H1 (cell line): Measurements from ENCODE around the gene GNAI2. TPM values are rescaled to one million over a fixed set of nuclear protein-coding genes. Genes with fewer than 3 reads are reported as not detected.

Experiments used
- CTCF ChIA-PET: fragments of 300-600 bp; sonication (Branson Sonifier 250); formaldehyde crosslinking; loops from one replicate; lab custom pipeline; 2021; ENCODE audit not compliant: partially characterized antibody; lab: Charles Lee
- POLR2A ChIA-PET: fragments of 300-600 bp; sonication (Branson Sonifier 250); formaldehyde crosslinking; loops from one replicate; lab custom pipeline; 2021; ENCODE audit warnings: inconsistent platforms; ENCODE audit not compliant: partially characterized antibody; lab: Charles Lee
- DNase-seq, 2 experiments: peaks; one replicate each; pipeline versions ENCODE4 v3.0.0 to v3.0.0-alpha.2; 2010 to 2022; ENCODE audit warnings: low spot score in 2 of 2, low read depth in 1 of 2, mixed read lengths in 1 of 2
- FAIRE-seq: peaks from 2 replicates; lab custom pipeline; 2011; peaks lifted over from hg19 to GRCh38; lab: Jason Lieb, UNC
- H2AFZ ChIP-seq: 2 replicates; pipeline ENCODE4 v1.8.1; 2012; ENCODE audit warnings: low read length, inconsistent platforms
- H2AK5ac ChIP-seq: 2 replicates; pipeline ENCODE4 v1.6.1; 2013; ENCODE audit warnings: low read depth, low read length
- H2BK120ac ChIP-seq: replicated peaks from 2 replicates; pipeline ENCODE3; 2013; ENCODE audit warnings: low read depth, low read length, inconsistent platforms
- H2BK12ac ChIP-seq: 2 replicates; pipeline ENCODE4 v1.6.1; 2013; ENCODE audit warnings: low read depth, low read length
- H2BK15ac ChIP-seq: 2 replicates; pipeline ENCODE4 v1.6.1; 2013; ENCODE audit warnings: low read length
- H2BK20ac ChIP-seq: 2 replicates; pipeline ENCODE4 v1.6.1; 2013; ENCODE audit warnings: low read length
- H2BK5ac ChIP-seq: 2 replicates; pipeline ENCODE4 v1.6.1; 2013; ENCODE audit warnings: low read depth, low read length
- H3K14ac ChIP-seq: 2 replicates; pipeline ENCODE4 v1.6.1; 2013; ENCODE audit warnings: inconsistent platforms; ENCODE audit not compliant: insufficient read length
- H3K18ac ChIP-seq: 2 replicates; pipeline ENCODE4 v1.6.1; 2013; ENCODE audit warnings: low read length; ENCODE audit errors: extremely low read depth
- H3K23ac ChIP-seq: 2 replicates; pipeline ENCODE4 v1.6.1; 2013; ENCODE audit warnings: inconsistent platforms; ENCODE audit not compliant: insufficient read length
- H3K23me2 ChIP-seq: 2 replicates; pipeline ENCODE4 v1.6.1; 2013; ENCODE audit warnings: low read depth, low read length
- H3K27ac ChIP-seq: 2 replicates; pipeline ENCODE4 v1.6.1; 2011; ENCODE audit warnings: low read depth, low read length, inconsistent platforms
- H3K27me3 ChIP-seq, 4 experiments: replicated peaks in 1 of 4; 1 replicate in 1 of 4; 2 replicates in 3 of 4; pipeline versions ENCODE4 v1.6.1 to v1.8.1; 2011 to 2013; ENCODE audit warnings: low read length in 3 of 4, mild to moderate bottlenecking in 3 of 4, inconsistent platforms in 2 of 4, mixed read lengths in 2 of 4, moderate library complexity in 1 of 4; ENCODE audit not compliant: control insufficient read depth in 3 of 4, insufficient read depth in 3 of 4; ENCODE audit errors: extremely low read depth in 1 of 4
- H3K36me3 ChIP-seq, 4 experiments: 2 replicates each; pipeline versions ENCODE4 v1.6.1 to v1.8.1; 2011 to 2013; ENCODE audit warnings: mild to moderate bottlenecking in 4 of 4, low read length in 3 of 4, moderate library complexity in 2 of 4, control low read depth in 1 of 4, inconsistent platforms in 1 of 4; ENCODE audit not compliant: insufficient read depth in 4 of 4, control insufficient read depth in 2 of 4
- H3K4ac ChIP-seq: replicated peaks from 2 replicates; pipeline ENCODE3; 2013; ENCODE audit warnings: low read length, low read depth, mixed read lengths, inconsistent platforms; ENCODE audit not compliant: insufficient read length
- H3K4me1 ChIP-seq, 4 experiments: replicated peaks in 1 of 4; 1 replicate in 1 of 4; 2 replicates in 3 of 4; pipeline versions ENCODE4 v1.6.1 to v1.8.1; 2011 to 2013; ENCODE audit warnings: low read length in 3 of 4, inconsistent platforms in 2 of 4, mixed read lengths in 1 of 4; ENCODE audit not compliant: insufficient read depth in 4 of 4, control insufficient read depth in 3 of 4
- H3K4me2 ChIP-seq, 2 experiments: 2 replicates each; pipeline versions ENCODE4 v1.6.1 to v1.8.1; 2011 to 2013; ENCODE audit warnings: low read depth in 2 of 2, low read length in 2 of 2, control low read depth in 1 of 2, inconsistent platforms in 1 of 2, mild to moderate bottlenecking in 1 of 2; ENCODE audit not compliant: insufficient read depth in 1 of 2
- H3K4me3 ChIP-seq, 4 experiments: fragments of 200-600, 300-600 bp in 1 of 4; sonication (generic), shearing (Covaris generic), sonication (Bioruptor Twin) in 1 of 4; 2 replicates each; pipeline versions ENCODE4 v1.5.1 to v1.8.1; 2011 to 2016; ENCODE audit warnings: low read length in 4 of 4, low read depth in 3 of 4, control low read depth in 2 of 4, inconsistent platforms in 2 of 4, mild to moderate bottlenecking in 2 of 4, mixed read lengths in 1 of 4, moderate library complexity in 1 of 4; ENCODE audit not compliant: insufficient read depth in 2 of 4; ENCODE audit errors: extremely low read depth in 1 of 4
- H3K56ac ChIP-seq: replicated peaks from 2 replicates; pipeline ENCODE3; 2013; ENCODE audit warnings: low read depth, mild to moderate bottlenecking, mixed read lengths, low read length, inconsistent platforms; ENCODE audit not compliant: insufficient read length
- H3K79me1 ChIP-seq: 2 replicates; pipeline ENCODE4 v1.6.1; 2013; ENCODE audit warnings: low read depth, low read length, control low read depth
- H3K79me2 ChIP-seq, 2 experiments: 2 replicates each; pipeline versions ENCODE4 v1.6.1 to v1.8.1; 2012 to 2013; ENCODE audit warnings: low read length in 2 of 2, mild to moderate bottlenecking in 2 of 2, inconsistent platforms in 1 of 2; ENCODE audit not compliant: insufficient read depth in 2 of 2, control insufficient read depth in 1 of 2
- H3K9ac ChIP-seq, 4 experiments: replicated peaks in 1 of 4; 1 replicate in 1 of 4; 2 replicates in 3 of 4; pipeline versions ENCODE4 v1.6.1 to v1.8.1; 2011 to 2013; ENCODE audit warnings: low read depth in 3 of 4, low read length in 3 of 4, control low read depth in 2 of 4, mild to moderate bottlenecking in 2 of 4, moderate library complexity in 2 of 4, inconsistent platforms in 1 of 4; ENCODE audit errors: extremely low read depth in 1 of 4
- H3K9me3 ChIP-seq, 2 experiments: 2 replicates each; pipeline versions ENCODE4 v1.6.1 to v1.8.1; 2012 to 2013; ENCODE audit warnings: mild to moderate bottlenecking in 2 of 2, moderate library complexity in 2 of 2, control low read depth in 1 of 2, inconsistent platforms in 1 of 2, low read depth in 1 of 2, low read length in 1 of 2, mixed read lengths in 1 of 2; ENCODE audit not compliant: insufficient read depth in 2 of 2
- H4K20me1 ChIP-seq, 2 experiments: replicated peaks in 1 of 2; 2 replicates each; pipeline versions ENCODE3 to v1.8.1; 2011 to 2013; ENCODE audit warnings: inconsistent platforms in 2 of 2, low read length in 2 of 2, mild to moderate bottlenecking in 1 of 2; ENCODE audit not compliant: insufficient read depth in 2 of 2, control insufficient read depth in 1 of 2
- H4K5ac ChIP-seq: 2 replicates; pipeline ENCODE4 v1.6.1; 2013; ENCODE audit warnings: low read length, low read depth, mixed read lengths, inconsistent platforms; ENCODE audit not compliant: insufficient read length
- H4K8ac ChIP-seq: 2 replicates; pipeline ENCODE4 v1.8.0; 2013; ENCODE audit warnings: mild to moderate bottlenecking, moderate library complexity, low read length, inconsistent platforms; ENCODE audit not compliant: insufficient read depth; ENCODE audit errors: extremely low read depth
- H4K91ac ChIP-seq: replicated peaks from 2 replicates; pipeline ENCODE3; 2013; ENCODE audit warnings: low read length, mixed read lengths, inconsistent platforms; ENCODE audit not compliant: insufficient read length
- EP300 ChIP-seq, 2 experiments: IDR thresholded peaks; 1 replicate in 1 of 2; 2 replicates in 1 of 2; pipeline ENCODE4 v1.6.1; 2011 to 2012; ENCODE audit warnings: low read depth in 2 of 2, low read length in 2 of 2, mild to moderate bottlenecking in 2 of 2, borderline replicate concordance in 1 of 2, inconsistent platforms in 1 of 2, moderate library complexity in 1 of 2
- HDAC2 ChIP-seq, 2 experiments: fragments of 300-600 bp in 1 of 2; sonication (generic) in 1 of 2; IDR thresholded peaks; 2 replicates each; pipeline ENCODE4 v1.6.1; 2011 to 2012; ENCODE audit warnings: low read depth in 2 of 2, low read length in 2 of 2, mild to moderate bottlenecking in 2 of 2, moderate library complexity in 2 of 2, borderline replicate concordance in 1 of 2, inconsistent platforms in 1 of 2
- JUND ChIP-seq: IDR thresholded peaks from 2 replicates; pipeline ENCODE4 v1.6.1; 2011; ENCODE audit warnings: mild to moderate bottlenecking, improper control_type of control experiment, low read length
- NANOG ChIP-seq: IDR thresholded peaks from 2 replicates; pipeline ENCODE4 v1.6.1; 2011; ENCODE audit warnings: low read length, low read depth, mild to moderate bottlenecking, inconsistent platforms; ENCODE audit not compliant: insufficient read depth, poor library complexity, severe bottlenecking
- POLR2AphosphoS5 ChIP-seq: IDR thresholded peaks from 2 replicates; pipeline ENCODE4 v1.6.1; 2011; ENCODE audit warnings: low read depth, low read length
- RBBP5 ChIP-seq: IDR thresholded peaks from 2 replicates; pipeline ENCODE4 v1.7.1; 2012; ENCODE audit warnings: low read depth, mild to moderate bottlenecking, inconsistent platforms, low read length, moderate library complexity, borderline replicate concordance
- TEAD4 ChIP-seq: IDR thresholded peaks from 2 replicates; pipeline ENCODE4 v1.6.1; 2012; ENCODE audit warnings: low read depth, low read length, inconsistent platforms, mixed read lengths
- WGBS, 2 experiments: shearing (Covaris generic) in 1 of 2; methylation state at CpG; one replicate each; pipeline versions ENCODE4 v1.1.6 to v1.1.7; 2013 to 2015; ENCODE audit warnings: low lambda C conversion rate in 2 of 2, mixed read lengths in 2 of 2, inconsistent platforms in 1 of 2, low coverage in 1 of 2, missing lambda C conversion rate in 1 of 2; ENCODE audit not compliant: insufficient replicate concordance in 2 of 2, insufficient coverage in 1 of 2, insufficient read length in 1 of 2; ENCODE audit errors: extremely low coverage in 1 of 2, missing lambda C conversion rate in 1 of 2; 5-methylcytosine and 5-hydroxymethylcytosine counted together
- polyA plus RNA-seq, 7 experiments: library from polyadenylated mRNA; depleted of rRNA in 3 of 7; stranded (reverse) in 5 of 7; unstranded in 2 of 7; fragments of >200 nt in 5 of 7; fragments of 200-250 nt in 2 of 7; gene quantifications; 1 replicate in 5 of 7; 2 replicates in 1 of 7; 4 replicates in 1 of 7; pipeline versions ENCODE4 v1.2.1 to v1.2.3, GENCODE V29; 2011 to 2013; ENCODE audit warnings: missing spikeins in 2 of 7, mixed read lengths in 2 of 7
- total RNA-seq: library from RNA; stranded (reverse); fragmentation: NEBNext Ultra II Directional; extraction: Animal tissue kit (Norgen Biotek cat#: 25700); gene quantifications from 2 replicates; pipeline ENCODE4 v1.2.1, GENCODE V29; 2021
- TF ChIP-seq, protein P1 (sequence below), 3 experiments: IDR thresholded peaks; 1 replicate in 2 of 3; 2 replicates in 1 of 3; pipeline versions ENCODE4 v1.5.1 to v1.6.1; 2011; ENCODE audit warnings: low read length in 3 of 3, mild to moderate bottlenecking in 3 of 3, inconsistent platforms in 2 of 3, low read depth in 1 of 3, moderate library complexity in 1 of 3; ENCODE audit not compliant: insufficient read depth in 1 of 3; ENCODE audit errors: control extremely low read depth in 1 of 3

The GNAI2 gene
- total and polyA plus RNA-seq, 2 of the 8 experiments (the other 6 are each of a cell fraction or from before 2014, with no cell fraction given), result 168 to 539 TPM

GRCh38 chr3:50264383-50264963 is 28.5 kb downstream of the GNAI2 start:
- Histone ChIP-seq H3K4me3 (peak overlapping the region in 2 of 4 experiments; percentile 1 to 19; a peak in 1 of 8 replicates), H2BK15ac (no peak overlapping the region), H3K4me2 (peak overlapping the region; percentile 46 to 58), H3K27ac (peak overlapping the region; percentile 69; the same call in 1 of the 2 replicates), H2AFZ (no peak overlapping the region), H2BK5ac (peak overlapping the region; percentile 86), H2BK120ac (peak overlapping the region; percentile 36), H4K20me1 (peaks cover 0 to 1% of the 10 kb centered on the region in 2 experiments), H3K9ac (no peak overlapping the region; a peak in 1 of 7 replicates), H3K14ac (no peak overlapping the region), H3K23me2 (peaks cover 4% of the 10 kb centered on the region; the same call in 1 of the 2 replicates), H2BK12ac (peak overlapping the region; percentile 99), H3K79me2 (no peaks in the 10 kb centered on the region), H3K36me3 (no peaks in the 10 kb centered on the region), H3K79me1 (no peaks in the 10 kb centered on the region), H3K27me3 (no peaks in the 10 kb centered on the region; a peak in 2 of 7 replicates), H4K8ac (peak overlapping the region; percentile 88), H4K91ac (peak overlapping the region; percentile 75), H3K4me1 (peaks cover 0 to 59% (median 46%) of the 10 kb centered on the region in 4 experiments; a peak in 6 of 7 replicates), H3K56ac (peak overlapping the region; percentile 42), H3K23ac (no peak overlapping the region), H3K4ac (no peak overlapping the region), H2BK20ac (peak overlapping the region; percentile 97; the same call in 1 of the 2 replicates), H2AK5ac (no peak overlapping the region; the same call in 1 of the 2 replicates), H3K18ac (peak overlapping the region; percentile 80), H3K9me3 (no peaks in the 10 kb centered on the region), H4K5ac (peak overlapping the region; percentile 69)
- FAIRE-seq (no peak), DNase-seq (peak; percentile 85 to 94)
- WGBS, 2 experiments, result 6% methylated on average over 5 of the region's 7 CpGs; no CpG with 5 or more reads in 1 of the 2 experiments
- POLR2A ChIA-PET, result interaction anchor here (0.6 to 3.5 kb wide), 29 partner anchors 8 to 585 kb away, joined by 3 to 19 read pairs (median 5); partner anchors contain the start of genes GNAI2, HYAL2, HYAL3 and LSMEM2
- CTCF ChIA-PET, result interaction anchor here (0.6 to 53.5 kb wide), 17 partner anchors 8 to 463 kb away, joined by 3 to 2149 read pairs (median 5); partner anchors contain the start of genes GNAI2, GNAT1, HYAL2 and LSMEM2
- TF ChIP-seq POLR2AphosphoS5, result peak; percentile 11; the same call in 1 of the 2 replicates
- TF ChIP-seq EP300 (IDR thresholded peaks at IDR 0.05; ENCODE audit: borderline replicate concordance in 1 of 2, low read depth in 2 of 2, low read length in 2 of 2), result peak; percentile 46 to 61; a peak in 2 of 3 replicates
- peak; percentile 33 for TF ChIP-seq NANOG
- peak; percentile 91 for TF ChIP-seq TEAD4
- TF ChIP-seq HDAC2 (IDR thresholded peaks at IDR 0.05; ENCODE audit: borderline replicate concordance in 1 of 2, low read depth in 2 of 2, low read length in 2 of 2), result peak in 1 of 2 experiments; percentile 77; a peak in 1 of 4 replicates
- peak; percentile 75 for TF ChIP-seq RBBP5
- TF ChIP-seq, protein P1, sequence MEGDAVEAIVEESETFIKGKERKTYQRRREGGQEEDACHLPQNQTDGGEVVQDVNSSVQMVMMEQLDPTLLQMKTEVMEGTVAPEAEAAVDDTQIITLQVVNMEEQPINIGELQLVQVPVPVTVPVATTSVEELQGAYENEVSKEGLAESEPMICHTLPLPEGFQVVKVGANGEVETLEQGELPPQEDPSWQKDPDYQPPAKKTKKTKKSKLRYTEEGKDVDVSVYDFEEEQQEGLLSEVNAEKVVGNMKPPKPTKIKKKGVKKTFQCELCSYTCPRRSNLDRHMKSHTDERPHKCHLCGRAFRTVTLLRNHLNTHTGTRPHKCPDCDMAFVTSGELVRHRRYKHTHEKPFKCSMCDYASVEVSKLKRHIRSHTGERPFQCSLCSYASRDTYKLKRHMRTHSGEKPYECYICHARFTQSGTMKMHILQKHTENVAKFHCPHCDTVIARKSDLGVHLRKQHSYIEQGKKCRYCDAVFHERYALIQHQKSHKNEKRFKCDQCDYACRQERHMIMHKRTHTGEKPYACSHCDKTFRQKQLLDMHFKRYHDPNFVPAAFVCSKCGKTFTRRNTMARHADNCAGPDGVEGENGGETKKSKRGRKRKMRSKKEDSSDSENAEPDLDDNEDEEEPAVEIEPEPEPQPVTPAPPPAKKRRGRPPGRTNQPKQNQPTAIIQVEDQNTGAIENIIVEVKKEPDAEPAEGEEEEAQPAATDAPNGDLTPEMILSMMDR (IDR thresholded peaks at IDR 0.05; ENCODE audit: control extremely low read depth in 1 of 3, insufficient read depth in 1 of 3, low read depth in 1 of 3, low read length in 3 of 3), result no peak
- TF ChIP-seq JUND, result peak; percentile 76
